ENCODE measurements around the gene C21orf91. TPM values are rescaled to one million over a fixed set of nuclear protein-coding genes. Genes with fewer than 3 reads are reported as not detected.

Gene C21orf91
- total RNA-seq, 4 donors from 2014 or later: 7.9 to 10.9 (median 9.1) TPM

GRCh38 chr21:17742181-17742580, 77.0 kb downstream of the C21orf91 start:
- no peaks in the 10 kb centered on the region for H3K36me3 ChIP-seq
- DNase-seq (ENCODE audit: extremely low spot score): no peak
- intact Hi-C loops (cut with DNase I): no loop called here
- no peak overlapping the region for H3K27ac ChIP-seq (replicated peaks in 1 of 4)
- no peak for TF ChIP-seq POLR2A (IDR thresholded peaks at IDR 0.05; ENCODE audit: low read depth)
- TF ChIP-seq CTCF (IDR thresholded peaks at IDR 0.05): no peak
- no peak for TF ChIP-seq EP300 (IDR thresholded peaks at IDR 0.05)
- TF ChIP-seq POLR2AphosphoS5 (IDR thresholded peaks at IDR 0.05): no peak
- no peaks in the 10 kb centered on the region for H3K4me1 ChIP-seq
- no peaks in the 10 kb centered on the region for H3K9me3 ChIP-seq
- H3K27me3 ChIP-seq: no peaks in the 10 kb centered on the region
- H3K4me3 ChIP-seq: no peak overlapping the region

Other genes with a start within 250 kb of the C21orf91 start
- 10 to 100 TPM; 17.2 to 44.2 (median 34.1) TPM for gene BTG3, start 206.5 kb downstream of the C21orf91 start, total RNA-seq